T-helper 17 cell (primary cell): ENCODE results near the gene SSBP3. TPM values are rescaled to one million over a fixed set of nuclear protein-coding genes. Genes with fewer than 3 reads are reported as not detected.
"Not testable (repeated sequence)": the region's sequence is repeated elsewhere in the genome, so short reads cannot be mapped to it uniquely, and the experiment has no call there.

ENCODE experiments used
- ATAC-seq: fragments of 150-1000 bp; cut with Tn5 transposase; 2 replicates; pipeline ENCODE4 v1.10.0; 2021; ENCODE audit warnings: mild to moderate bottlenecking, moderate library complexity
- DNase-seq, 3 donors: peaks; one replicate each; pipeline versions ENCODE4 v3.0.0 to v3.0.0-alpha.2; 2020 to 2021
- H3K9me3 ChIP-seq: one replicate; pipeline ENCODE4 v1.7.0; 2013; ENCODE audit warnings: low read length, mild to moderate bottlenecking; ENCODE audit not compliant: control insufficient read depth, poor library complexity, severe bottlenecking
- H3K27ac Mint-ChIP-seq: one replicate; pipeline ENCODE4 v1.8.0; 2022; ENCODE audit warnings: mild to moderate bottlenecking, moderate library complexity, mixed read lengths
- H3K27me3 Mint-ChIP-seq: one replicate; pipeline ENCODE4 v1.8.0; 2022; ENCODE audit warnings: mixed read lengths
- H3K36me3 Mint-ChIP-seq: one replicate; pipeline ENCODE4 v1.8.0; 2022; ENCODE audit warnings: low read depth, mixed read lengths
- H3K4me1 Mint-ChIP-seq: one replicate; pipeline ENCODE4 v1.8.0; 2022; ENCODE audit warnings: mild to moderate bottlenecking, mixed read lengths
- H3K4me3 Mint-ChIP-seq: one replicate; pipeline ENCODE4 v1.8.0; 2022; ENCODE audit warnings: mild to moderate bottlenecking, moderate library complexity, mixed read lengths
- total RNA-seq, 4 donors: library from RNA in 2 of 4; stranded (reverse) in 2 of 4; gene quantifications; one replicate each; pipeline ENCODE4 v1.2.3 and lab custom pipeline; 2022 to 2026

SSBP3 gene
- total RNA-seq, 2 donors from 2014 or later, result 64.9 to 67.4 TPM

- H3K27me3 Mint-ChIP-seq, result no peaks in the 10 kb centered on the region
- no peak overlapping the region for H3K4me3 Mint-ChIP-seq
- DNase-seq, result no peak
- no peak overlapping the region for H3K27ac Mint-ChIP-seq
- H3K36me3 Mint-ChIP-seq, result peaks cover 20% of the 10 kb centered on the region
- peaks cover 35% of the 10 kb centered on the region for H3K4me1 Mint-ChIP-seq
- no peak for ATAC-seq
- H3K9me3 ChIP-seq, result no peaks in the 10 kb centered on the region
Observed at GRCh38 chr1:54397090-54397591, 9.1 kb downstream of the SSBP3 start.

GRCh38 chr1:54396261-54396933 lies 9.8 kb downstream of the SSBP3 start:
- H3K4me1 Mint-ChIP-seq, result peaks cover 31% of the 10 kb centered on the region
- peak overlapping the region; percentile 2 for H3K27ac Mint-ChIP-seq
- H3K4me3 Mint-ChIP-seq, result no peak overlapping the region
- H3K27me3 Mint-ChIP-seq, result no peaks in the 10 kb centered on the region
- H3K9me3 ChIP-seq, result no peaks in the 10 kb centered on the region
- DNase-seq (no peak), ATAC-seq (no peak)
- peaks cover 18% of the 10 kb centered on the region for H3K36me3 Mint-ChIP-seq

- peaks cover 27% of the 10 kb centered on the region for H3K4me1 Mint-ChIP-seq
- H3K9me3 ChIP-seq, result no peaks in the 10 kb centered on the region
- H3K36me3 Mint-ChIP-seq, result peaks cover 12% of the 10 kb centered on the region
- H3K27me3 Mint-ChIP-seq, result no peaks in the 10 kb centered on the region
- peak overlapping the region; percentile 47 for H3K27ac Mint-ChIP-seq
- DNase-seq, result no peak
- H3K4me3 Mint-ChIP-seq, result no peak overlapping the region
- no peak for ATAC-seq
Observed at GRCh38 chr1:54395281-54395934, 10.8 kb downstream of the SSBP3 start.

- H3K9me3 ChIP-seq, result no peaks in the 10 kb centered on the region
- no peak for ATAC-seq
- H3K27ac Mint-ChIP-seq, result peak overlapping the region; percentile 27
- peaks cover 24% of the 10 kb centered on the region for H3K4me1 Mint-ChIP-seq
- no peak for DNase-seq
- H3K36me3 Mint-ChIP-seq, result peaks cover 4% of the 10 kb centered on the region
- no peaks in the 10 kb centered on the region for H3K27me3 Mint-ChIP-seq
- no peak overlapping the region for H3K4me3 Mint-ChIP-seq
Observed at GRCh38 chr1:54394104-54394503, 12.1 kb downstream of the SSBP3 start.

GRCh38 chr1:54392401-54392800 lies 13.8 kb downstream of the SSBP3 start:
- H3K27ac Mint-ChIP-seq, result no peak overlapping the region
- peaks cover 27% of the 10 kb centered on the region for H3K4me1 Mint-ChIP-seq
- no peak overlapping the region for H3K4me3 Mint-ChIP-seq
- no peaks in the 10 kb centered on the region for H3K27me3 Mint-ChIP-seq
- DNase-seq (no peak), ATAC-seq (no peak)
- H3K9me3 ChIP-seq, result no peaks in the 10 kb centered on the region
- no peaks in the 10 kb centered on the region for H3K36me3 Mint-ChIP-seq

- H3K4me3 Mint-ChIP-seq, result no peak overlapping the region
- no peaks in the 10 kb centered on the region for H3K36me3 Mint-ChIP-seq
Observed at GRCh38 chr1:54391450-54392209, 14.6 kb downstream of the SSBP3 start.

GRCh38 chr1:54390655-54391054 lies 15.5 kb downstream of the SSBP3 start:
- ATAC-seq (no peak), DNase-seq (no peak)
- no peak overlapping the region for H3K4me3 Mint-ChIP-seq
- no peaks in the 10 kb centered on the region for H3K27me3 Mint-ChIP-seq
- no peaks in the 10 kb centered on the region for H3K36me3 Mint-ChIP-seq
- H3K9me3 ChIP-seq, result no peaks in the 10 kb centered on the region
- H3K4me1 Mint-ChIP-seq, result peaks cover 30% of the 10 kb centered on the region
- H3K27ac Mint-ChIP-seq, result peak overlapping the region; percentile 60

More at GRCh38 chr1:54391450-54392209, 14.6 kb downstream of the SSBP3 start:
- DNase-seq (no peak), ATAC-seq (no peak)
- Mint-ChIP-seq H3K4me1 (peaks cover 33% of the 10 kb centered on the region), H3K27ac (no peak overlapping the region), H3K27me3 (no peaks in the 10 kb centered on the region)
- no peaks in the 10 kb centered on the region for H3K9me3 ChIP-seq

- H3K27ac Mint-ChIP-seq, H3K27me3 Mint-ChIP-seq, H3K4me3 Mint-ChIP-seq, H3K36me3 Mint-ChIP-seq, DNase-seq, ATAC-seq, H3K9me3 ChIP-seq: not testable (repeated sequence)
- H3K4me1 Mint-ChIP-seq, result peaks cover 41% of the 10 kb centered on the region
Observed at GRCh38 chr1:54389608-54390007, 16.6 kb downstream of the SSBP3 start.

- H3K9me3 ChIP-seq, result no peaks in the 10 kb centered on the region
- DNase-seq, result no peak
- peaks cover 2% of the 10 kb centered on the region for H3K36me3 Mint-ChIP-seq
- H3K4me1 Mint-ChIP-seq, result peaks cover 42% of the 10 kb centered on the region
- no peak for ATAC-seq
- no peaks in the 10 kb centered on the region for H3K27me3 Mint-ChIP-seq
- H3K4me3 Mint-ChIP-seq, result no peak overlapping the region
- H3K27ac Mint-ChIP-seq, result no peak overlapping the region
Observed at GRCh38 chr1:54387419-54387818, 18.8 kb downstream of the SSBP3 start.

GRCh38 chr1:54385727-54386022 lies 20.5 kb downstream of the SSBP3 start:
- H3K9me3 ChIP-seq, result no peaks in the 10 kb centered on the region
- ATAC-seq (no peak), DNase-seq (no peak)
- no peaks in the 10 kb centered on the region for H3K27me3 Mint-ChIP-seq
- H3K36me3 Mint-ChIP-seq, result peaks cover 2% of the 10 kb centered on the region
- H3K4me1 Mint-ChIP-seq, result peaks cover 40% of the 10 kb centered on the region
- no peak overlapping the region for H3K4me3 Mint-ChIP-seq
- H3K27ac Mint-ChIP-seq, result peak overlapping the region; percentile 77

- Mint-ChIP-seq H3K36me3 (peaks cover 2% of the 10 kb centered on the region), H3K27me3 (no peaks in the 10 kb centered on the region), H3K4me1 (peaks cover 36% of the 10 kb centered on the region), H3K4me3 (no peak overlapping the region), H3K27ac (peak overlapping the region; percentile 77)
- H3K9me3 ChIP-seq, result no peaks in the 10 kb centered on the region
- ATAC-seq (no peak), DNase-seq (no peak)
Observed at GRCh38 chr1:54384918-54385726, 21.1 kb downstream of the SSBP3 start.

GRCh38 chr1:54384471-54384870 lies 21.7 kb downstream of the SSBP3 start:
- no peak for ATAC-seq
- peaks cover 34% of the 10 kb centered on the region for H3K4me1 Mint-ChIP-seq
- peak overlapping the region; percentile 77 for H3K27ac Mint-ChIP-seq
- peaks cover 2% of the 10 kb centered on the region for H3K36me3 Mint-ChIP-seq
- no peak overlapping the region for H3K4me3 Mint-ChIP-seq
- H3K9me3 ChIP-seq, result no peaks in the 10 kb centered on the region
- no peaks in the 10 kb centered on the region for H3K27me3 Mint-ChIP-seq
- no peak for DNase-seq

GRCh38 chr1:54381524-54381923 lies 24.7 kb downstream of the SSBP3 start:
- H3K27me3 Mint-ChIP-seq, result no peaks in the 10 kb centered on the region

More at GRCh38 chr1:54381524-54381923, 24.7 kb downstream of the SSBP3 start:
- no peak for ATAC-seq
- DNase-seq, result no peak
- Mint-ChIP-seq H3K4me1 (peaks cover 38% of the 10 kb centered on the region), H3K27ac (peak overlapping the region; percentile 14), H3K36me3 (peaks cover 2% of the 10 kb centered on the region), H3K4me3 (no peak overlapping the region)
- H3K9me3 ChIP-seq, result no peaks in the 10 kb centered on the region
